Small intestine (tissue), 7 donors: ENCODE results near the gene ZNF100. TPM values are rescaled to one million over a fixed set of nuclear protein-coding genes. Genes with fewer than 3 reads are reported as not detected.
A peak's percentile ranks its signal among the peaks of the same experiment; 100 is the strongest.
"Not testable (repeated sequence)": the region's sequence is repeated elsewhere in the genome, so short reads cannot be mapped to it uniquely, and the experiment has no call there.

Experiments used
- DNase-seq, 2 donors: peaks; one replicate each; pipeline versions ENCODE4 v3.0.0 to v3.0.0-alpha.2; 2013
- FAIRE-seq: peaks from 2 replicates; lab custom pipeline; 2012; peaks lifted over from hg19 to GRCh38; lab: Jason Lieb, UNC
- H3K27ac ChIP-seq, 3 donors: one replicate each; pipeline ENCODE4 v1.5.1; 2013; ENCODE audit warnings: low read length in 2 of 3, mild to moderate bottlenecking in 2 of 3, control low read depth in 1 of 3, inconsistent platforms in 1 of 3, low read depth in 1 of 3, moderate library complexity in 1 of 3
- H3K27me3 ChIP-seq, 3 donors: one replicate each; pipeline ENCODE4 v1.6.1; 2013; ENCODE audit warnings: low read length in 3 of 3, inconsistent platforms in 1 of 3; ENCODE audit not compliant: control insufficient read depth in 3 of 3, insufficient read depth in 3 of 3
- H3K36me3 ChIP-seq, 3 donors: one replicate each; pipeline ENCODE4 v1.6.1; 2013; ENCODE audit warnings: low read length in 3 of 3, inconsistent platforms in 1 of 3, low read depth in 1 of 3, mild to moderate bottlenecking in 1 of 3, moderate library complexity in 1 of 3; ENCODE audit not compliant: control insufficient read depth in 3 of 3, insufficient read depth in 2 of 3
- H3K4me1 ChIP-seq, 3 donors: one replicate each; pipeline ENCODE4 v1.6.1; 2013; ENCODE audit warnings: low read length in 2 of 3, inconsistent platforms in 1 of 3, low read depth in 1 of 3, mild to moderate bottlenecking in 1 of 3, moderate library complexity in 1 of 3; ENCODE audit not compliant: control insufficient read depth in 3 of 3, insufficient read depth in 2 of 3
- H3K4me3 ChIP-seq, 3 donors: one replicate each; pipeline ENCODE4 v1.5.1; 2013; ENCODE audit warnings: low read length in 3 of 3, control low read depth in 1 of 3, inconsistent platforms in 1 of 3, low read depth in 1 of 3, mild to moderate bottlenecking in 1 of 3, moderate library complexity in 1 of 3
- H3K9me3 ChIP-seq, 2 donors: one replicate each; pipeline ENCODE4 v1.6.1; 2013; ENCODE audit warnings: low read depth in 1 of 2, low read length in 1 of 2; ENCODE audit not compliant: control insufficient read depth in 2 of 2, insufficient read depth in 1 of 2
- WGBS, 3 donors: extraction: QIAGEN DNeasy Blood & Tissue Kit; methylation state at CpG; one replicate each; pipeline ENCODE4 v1.1.7; 2013; 5-methylcytosine and 5-hydroxymethylcytosine counted together
- polyA plus RNA-seq, 4 donors: library from polyadenylated mRNA; stranded (reverse) in 3 of 4; unstranded in 1 of 4; fragments of 200-250 nt in 3 of 4; fragments of 120-200 nt in 1 of 4; gene quantifications; one replicate each; pipeline versions ENCODE4 v1.2.1 to v1.2.3, GENCODE V29; 2013
- donor health status: healthy with polysubstance abuse.
- donor health status: control.
- donor health status: control.
- donor health status: Bipolar disorder and iron deficiency.
- donor health status: healthy.

The ZNF100 gene
- polyA plus RNA-seq, 4 donors = 0.54 to 7.9 (median 1.6) TPM

- FAIRE-seq = no peak
- Histone ChIP-seq H3K36me3 (no peaks in the 10 kb centered on the region), H3K4me3 (peak overlapping the region in 1 of 3 donors; percentile 43), H3K27ac (no peak overlapping the region), H3K27me3 (no peaks in the 10 kb centered on the region), H3K9me3 (peaks cover 2 to 10% of the 10 kb centered on the region in 2 donors), H3K4me1 (no peaks in the 10 kb centered on the region)
- 51 to 75% (median 55%) methylated on average over 38 of the region's 38 CpGs for WGBS, 3 donors
- DNase-seq = peak in 1 of 2 donors; percentile 46
These were observed 89.5 kb downstream of the ZNF100 start for GRCh38 chr19:21677696-21678418.

- DNase-seq = no peak
- 70 to 87% (median 76%) methylated on average over 1 of the region's 1 CpG for WGBS, 3 donors
- no peak overlapping the region for H3K27ac ChIP-seq
- FAIRE-seq = no peak
- no peaks in the 10 kb centered on the region for H3K36me3 ChIP-seq
- H3K4me3 ChIP-seq = no peak overlapping the region
- peaks cover 0 to 3% of the 10 kb centered on the region in 2 donors for H3K9me3 ChIP-seq
- no peaks in the 10 kb centered on the region for H3K4me1 ChIP-seq
- H3K27me3 ChIP-seq = no peaks in the 10 kb centered on the region
These were observed 92.9 kb downstream of the ZNF100 start for GRCh38 chr19:21674454-21674853.

- DNase-seq, H3K9me3 ChIP-seq, H3K4me1 ChIP-seq, H3K27ac ChIP-seq, H3K4me3 ChIP-seq, FAIRE-seq, H3K36me3 ChIP-seq, H3K27me3 ChIP-seq: not testable (repeated sequence)
- WGBS, 3 donors = 56 to 78% (median 77%) methylated on average over 2 of the region's 2 CpGs
These were observed 93.9 kb downstream of the ZNF100 start for GRCh38 chr19:21673479-21673878.

Other genes starting within 250 kb of the ZNF100 start
- 10 to 100 TPM in 1 of 4 donors, 1 to 10 TPM in 2, under 1 TPM in 1; 0.45 to 19.3 (median 2.9) TPM for gene ZNF43, start 68.6 kb upstream of the ZNF100 start, polyA plus RNA-seq
- under 1 TPM in 2 of 4 donors, not detected in 2; 0.72 to 0.83 TPM for gene ZNF208, start 243.4 kb upstream of the ZNF100 start, polyA plus RNA-seq